Neural cell (in vitro differentiated cells): ENCODE data around the gene ATP10D. TPM values are rescaled to one million over a fixed set of nuclear protein-coding genes. Genes with fewer than 3 reads are reported as not detected.

Experiments used
- H2AFZ ChIP-seq: fragments of 200-600, 300-800 bp; sonication (generic), shearing (Covaris generic); 2 replicates; pipeline ENCODE4 v1.6.0; 2014; ENCODE audit warnings: low read depth, mild to moderate bottlenecking, antibody characterized with exemption, low read length, moderate library complexity
- H3F3A ChIP-seq: fragments of 200-600 bp; shearing (Covaris generic); 2 replicates; pipeline ENCODE4 v1.6.1; 2016; ENCODE audit warnings: mild to moderate bottlenecking, moderate library complexity, mixed read lengths, antibody characterized with exemption, low read length; ENCODE audit not compliant: insufficient read depth, poor library complexity, severe bottlenecking
- H3K27ac ChIP-seq: fragments of 200-600, 300-800 bp; sonication (generic), shearing (Covaris generic); 2 replicates; pipeline ENCODE4 v1.5.1; 2014; ENCODE audit warnings: mild to moderate bottlenecking, low read length, moderate library complexity
- H3K27me3 ChIP-seq: fragments of 300-800, 200-600 bp; sonication (generic), shearing (Covaris generic); 2 replicates; pipeline ENCODE4 v1.6.0; 2014; ENCODE audit warnings: mild to moderate bottlenecking, low read depth, low read length, moderate library complexity; ENCODE audit not compliant: insufficient read depth
- H3K36me3 ChIP-seq: fragments of 300-800, 200-600 bp; sonication (generic), shearing (Covaris generic); 2 replicates; pipeline ENCODE4 v1.5.1; 2014; ENCODE audit warnings: mild to moderate bottlenecking, antibody characterized with exemption, low read length, moderate library complexity; ENCODE audit not compliant: insufficient read depth
- H3K4me2 ChIP-seq: fragments of 300-800, 200-600 bp; sonication (generic), shearing (Covaris generic); 2 replicates; pipeline ENCODE4 v1.6.0; 2014; ENCODE audit warnings: mild to moderate bottlenecking, low read length
- H3K4me3 ChIP-seq: fragments of 300-800, 200-600 bp; sonication (generic), shearing (Covaris generic); 2 replicates; pipeline ENCODE4 v1.5.1; 2014; ENCODE audit warnings: mild to moderate bottlenecking, low read length, moderate library complexity
- H3K79me2 ChIP-seq: fragments of 200-600 bp; shearing (Covaris generic); replicated peaks from 2 replicates; pipeline ENCODE4 v1.6.0; 2014; ENCODE audit warnings: mild to moderate bottlenecking, low read length, moderate library complexity; ENCODE audit not compliant: insufficient read depth
- H3K9ac ChIP-seq: fragments of 300-800, 200-600 bp; sonication (generic), shearing (Covaris generic); 2 replicates; pipeline ENCODE4 v1.6.1; 2016; ENCODE audit warnings: mild to moderate bottlenecking, low read length, mixed read lengths
- H3K9me2 ChIP-seq: fragments of 200-600 bp; shearing (Covaris generic); 2 replicates; pipeline ENCODE4 v1.6.1; 2016; ENCODE audit warnings: mild to moderate bottlenecking, low read length, mixed read lengths; ENCODE audit not compliant: insufficient read depth
- H3K9me3 ChIP-seq: fragments of 200-600, 300-800 bp; sonication (generic), shearing (Covaris generic); 2 replicates; pipeline ENCODE4 v1.6.1; 2016; ENCODE audit warnings: mild to moderate bottlenecking, mixed run types, low read length, moderate library complexity, mixed read lengths
- H4K20me1 ChIP-seq: fragments of 200-600 bp; shearing (Covaris generic); 2 replicates; pipeline ENCODE4 v1.6.1; 2016; ENCODE audit warnings: mild to moderate bottlenecking, mixed run types; ENCODE audit not compliant: insufficient read depth
- EP300 ChIP-seq: fragments of 450-650 bp; conservative IDR thresholded peaks from 2 replicates; pipeline ENCODE4 v1.6.1; 2014; ENCODE audit warnings: antibody characterized with exemption, mild to moderate bottlenecking, moderate library complexity; ENCODE audit not compliant: poor library complexity, severe bottlenecking
- EZH2 ChIP-seq: fragments of 200-600, 300-800 bp; shearing (Covaris generic), sonication (generic); IDR thresholded peaks from 2 replicates; pipeline ENCODE4 v1.6.1; 2014; ENCODE audit warnings: antibody characterized with exemption, low read length, borderline replicate concordance, mild to moderate bottlenecking; ENCODE audit not compliant: insufficient read depth, poor library complexity, severe bottlenecking
- MXI1 ChIP-seq: fragments of 450-650 bp; conservative IDR thresholded peaks from 2 replicates; pipeline ENCODE4 v1.6.1; 2014; ENCODE audit warnings: antibody characterized with exemption, mild to moderate bottlenecking; ENCODE audit not compliant: poor library complexity, severe bottlenecking
- POLR2AphosphoS5 ChIP-seq: IDR thresholded peaks from 2 replicates; pipeline ENCODE4 v1.6.1; 2012
- RAD21 ChIP-seq: fragments of 450-650 bp; conservative IDR thresholded peaks from 2 replicates; pipeline ENCODE4 v1.6.1; 2014; ENCODE audit warnings: antibody characterized with exemption, mild to moderate bottlenecking, moderate library complexity
- SMC3 ChIP-seq: fragments of 450-650 bp; conservative IDR thresholded peaks from 2 replicates; pipeline ENCODE4 v1.6.1; 2014; ENCODE audit warnings: antibody characterized with exemption, mild to moderate bottlenecking, moderate library complexity; ENCODE audit not compliant: poor library complexity
- TAF1 ChIP-seq: IDR thresholded peaks from 2 replicates; pipeline ENCODE4 v1.6.1; 2012; ENCODE audit warnings: low read depth
- polyA plus RNA-seq: library from polyadenylated mRNA; depleted of rRNA; stranded (reverse); fragments of >200 nt; gene quantifications from 2 replicates; pipeline ENCODE4 v1.2.3, GENCODE V29; 2014
- TF ChIP-seq, protein P1 (sequence below): fragments of 450-650 bp; IDR thresholded peaks from 2 replicates; pipeline ENCODE4 v1.5.1; 2014; ENCODE audit warnings: antibody characterized with exemption, mild to moderate bottlenecking, moderate library complexity; ENCODE audit not compliant: poor library complexity, severe bottlenecking
- TF ChIP-seq, protein P2 (sequence below): IDR thresholded peaks from 2 replicates; pipeline ENCODE4 v1.6.1; 2012; ENCODE audit warnings: borderline replicate concordance

The ATP10D gene
- polyA plus RNA-seq, 1 donor from 2014 or later = 4.5 TPM

DNA sequence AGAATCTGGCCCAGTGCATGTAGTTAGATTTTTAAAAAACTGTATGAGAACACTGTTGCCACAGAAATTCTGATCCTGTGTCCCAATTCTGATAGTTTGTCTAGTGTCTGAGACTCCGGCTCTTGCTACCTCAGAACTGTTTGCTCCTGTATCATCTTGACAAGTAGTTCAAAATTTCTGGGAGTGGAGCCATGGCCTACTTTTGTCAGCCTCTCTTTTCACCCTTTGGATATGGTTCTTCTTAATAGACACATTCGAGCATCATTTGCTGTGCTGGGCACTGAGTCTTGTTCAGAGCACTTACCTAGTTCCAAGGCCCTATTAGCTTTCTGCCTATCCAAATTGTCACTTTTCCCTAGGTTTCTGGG is 46.9 kb downstream of the ATP10D start:
- H3K4me2 ChIP-seq = no peak overlapping the region
- no peak overlapping the region for H2AFZ ChIP-seq
- no peaks in the 10 kb centered on the region for H3K9me2 ChIP-seq
- no peaks in the 10 kb centered on the region for H3K27me3 ChIP-seq
- H3K79me2 ChIP-seq = no peaks in the 10 kb centered on the region
- H3K9me3 ChIP-seq = no peaks in the 10 kb centered on the region
- TF ChIP-seq TAF1 (no peak), EP300 (no peak), EZH2 (no peak)
- TF ChIP-seq, protein P1, sequence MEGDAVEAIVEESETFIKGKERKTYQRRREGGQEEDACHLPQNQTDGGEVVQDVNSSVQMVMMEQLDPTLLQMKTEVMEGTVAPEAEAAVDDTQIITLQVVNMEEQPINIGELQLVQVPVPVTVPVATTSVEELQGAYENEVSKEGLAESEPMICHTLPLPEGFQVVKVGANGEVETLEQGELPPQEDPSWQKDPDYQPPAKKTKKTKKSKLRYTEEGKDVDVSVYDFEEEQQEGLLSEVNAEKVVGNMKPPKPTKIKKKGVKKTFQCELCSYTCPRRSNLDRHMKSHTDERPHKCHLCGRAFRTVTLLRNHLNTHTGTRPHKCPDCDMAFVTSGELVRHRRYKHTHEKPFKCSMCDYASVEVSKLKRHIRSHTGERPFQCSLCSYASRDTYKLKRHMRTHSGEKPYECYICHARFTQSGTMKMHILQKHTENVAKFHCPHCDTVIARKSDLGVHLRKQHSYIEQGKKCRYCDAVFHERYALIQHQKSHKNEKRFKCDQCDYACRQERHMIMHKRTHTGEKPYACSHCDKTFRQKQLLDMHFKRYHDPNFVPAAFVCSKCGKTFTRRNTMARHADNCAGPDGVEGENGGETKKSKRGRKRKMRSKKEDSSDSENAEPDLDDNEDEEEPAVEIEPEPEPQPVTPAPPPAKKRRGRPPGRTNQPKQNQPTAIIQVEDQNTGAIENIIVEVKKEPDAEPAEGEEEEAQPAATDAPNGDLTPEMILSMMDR = no peak
- no peaks in the 10 kb centered on the region for H3F3A ChIP-seq
- H4K20me1 ChIP-seq = no peaks in the 10 kb centered on the region
- H3K4me3 ChIP-seq = no peak overlapping the region
- no peak overlapping the region for H3K9ac ChIP-seq
- no peak overlapping the region for H3K27ac ChIP-seq
- H3K36me3 ChIP-seq = no peaks in the 10 kb centered on the region

DNA sequence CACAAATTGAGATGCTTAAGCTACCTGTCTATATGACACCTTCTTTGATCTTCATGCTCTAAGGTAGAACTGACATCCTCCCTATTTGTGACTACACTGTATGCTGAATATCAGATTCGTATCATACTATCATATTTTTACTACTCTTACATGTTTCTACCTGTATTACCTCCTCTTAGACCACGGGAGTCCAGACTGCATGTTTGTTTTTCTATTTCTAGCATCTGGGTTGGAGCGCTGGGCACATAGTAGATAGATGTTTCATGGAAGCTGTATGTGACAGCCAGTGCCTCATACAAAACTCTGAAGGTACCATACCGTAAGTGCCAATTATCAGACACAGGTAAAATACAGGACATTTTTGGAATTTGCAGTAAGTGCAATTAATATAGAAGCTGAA is 47.6 kb downstream of the ATP10D start:
- Histone ChIP-seq H3K4me3 (no peak overlapping the region), H3K27ac (no peak overlapping the region), H3K36me3 (no peaks in the 10 kb centered on the region), H3K9me3 (no peaks in the 10 kb centered on the region), H3K9ac (no peak overlapping the region), H2AFZ (no peak overlapping the region), H3K79me2 (no peaks in the 10 kb centered on the region), H4K20me1 (no peaks in the 10 kb centered on the region), H3K27me3 (no peaks in the 10 kb centered on the region), H3K9me2 (no peaks in the 10 kb centered on the region), H3F3A (no peaks in the 10 kb centered on the region), H3K4me2 (no peak overlapping the region)
- TF ChIP-seq MXI1 (no peak), EP300 (no peak), POLR2AphosphoS5 (no peak), SMC3 (no peak), RAD21 (no peak), TAF1 (no peak)
- TF ChIP-seq, protein P1 = no peak
- TF ChIP-seq, protein P2, sequence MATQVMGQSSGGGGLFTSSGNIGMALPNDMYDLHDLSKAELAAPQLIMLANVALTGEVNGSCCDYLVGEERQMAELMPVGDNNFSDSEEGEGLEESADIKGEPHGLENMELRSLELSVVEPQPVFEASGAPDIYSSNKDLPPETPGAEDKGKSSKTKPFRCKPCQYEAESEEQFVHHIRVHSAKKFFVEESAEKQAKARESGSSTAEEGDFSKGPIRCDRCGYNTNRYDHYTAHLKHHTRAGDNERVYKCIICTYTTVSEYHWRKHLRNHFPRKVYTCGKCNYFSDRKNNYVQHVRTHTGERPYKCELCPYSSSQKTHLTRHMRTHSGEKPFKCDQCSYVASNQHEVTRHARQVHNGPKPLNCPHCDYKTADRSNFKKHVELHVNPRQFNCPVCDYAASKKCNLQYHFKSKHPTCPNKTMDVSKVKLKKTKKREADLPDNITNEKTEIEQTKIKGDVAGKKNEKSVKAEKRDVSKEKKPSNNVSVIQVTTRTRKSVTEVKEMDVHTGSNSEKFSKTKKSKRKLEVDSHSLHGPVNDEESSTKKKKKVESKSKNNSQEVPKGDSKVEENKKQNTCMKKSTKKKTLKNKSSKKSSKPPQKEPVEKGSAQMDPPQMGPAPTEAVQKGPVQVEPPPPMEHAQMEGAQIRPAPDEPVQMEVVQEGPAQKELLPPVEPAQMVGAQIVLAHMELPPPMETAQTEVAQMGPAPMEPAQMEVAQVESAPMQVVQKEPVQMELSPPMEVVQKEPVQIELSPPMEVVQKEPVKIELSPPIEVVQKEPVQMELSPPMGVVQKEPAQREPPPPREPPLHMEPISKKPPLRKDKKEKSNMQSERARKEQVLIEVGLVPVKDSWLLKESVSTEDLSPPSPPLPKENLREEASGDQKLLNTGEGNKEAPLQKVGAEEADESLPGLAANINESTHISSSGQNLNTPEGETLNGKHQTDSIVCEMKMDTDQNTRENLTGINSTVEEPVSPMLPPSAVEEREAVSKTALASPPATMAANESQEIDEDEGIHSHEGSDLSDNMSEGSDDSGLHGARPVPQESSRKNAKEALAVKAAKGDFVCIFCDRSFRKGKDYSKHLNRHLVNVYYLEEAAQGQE = no peak
